ENCODE results near the gene PHF24. TPM values are rescaled to one million over a fixed set of nuclear protein-coding genes. Genes with fewer than 3 reads are reported as not detected.

Gene PHF24
- total RNA-seq, 1 donor from 2014 or later, result not detected

Other genes with a start within 250 kb of the PHF24 start
- not detected in 2 replicates for gene CCL21, start 248.1 kb upstream of the PHF24 start, total RNA-seq
- 3.9 and 4.6 TPM in 2 replicates for gene DNAJB5, start 31.5 kb downstream of the PHF24 start, total RNA-seq
- gene VCP, start 114.3 kb downstream of the PHF24 start, total RNA-seq, result 292 and 296 TPM in 2 replicates
- gene FANCG, start 121.7 kb downstream of the PHF24 start, total RNA-seq, result 81.2 and 86.9 TPM in 2 replicates
- 30.9 and 31.2 TPM in 2 replicates for gene PIGO, start 138.3 kb downstream of the PHF24 start, total RNA-seq
- gene STOML2, start 144.8 kb downstream of the PHF24 start, total RNA-seq, result 141 and 143 TPM in 2 replicates
- gene ATOSB, start 157.6 kb downstream of the PHF24 start, total RNA-seq, result 15.8 and 16.2 TPM in 2 replicates
- gene UNC13B, start 203.7 kb downstream of the PHF24 start, total RNA-seq, result 0.20 and 0.47 TPM in 2 replicates